Stimulated activated CD8-positive, alpha-beta memory T cell treated with anti-CD3 and anti-CD28 coated beads, Interleukin-12 subunit alpha, Interleukin-12 subunit beta, amount 100 ng/mL, for 24 hours (primary cell): ENCODE results near the gene FTO.

Source experiments
- DNase-seq: peaks from one replicate; pipeline ENCODE4 v3.0.0-alpha.2; 2020; ENCODE audit errors: extremely low read depth

The FTO gene

GRCh38 chr16:54121539-54122295 lies 417.8 kb downstream of the FTO start:
- no peak for DNase-seq

- no peak for DNase-seq
These were observed 419.8 kb downstream of the FTO start for GRCh38 chr16:54123766-54124165.

GRCh38 chr16:54125751-54126655 lies 422.0 kb downstream of the FTO start:
- DNase-seq: no peak

- no peak for DNase-seq
These were observed 423.0 kb downstream of the FTO start for GRCh38 chr16:54126907-54127306.

GRCh38 chr16:54128629-54129234 lies 424.8 kb downstream of the FTO start:
- DNase-seq: no peak

GRCh38 chr16:54129810-54130209 lies 425.9 kb downstream of the FTO start:
- DNase-seq: no peak

- no peak for DNase-seq
These were observed 431.7 kb downstream of the FTO start for GRCh38 chr16:54135361-54136275.

- no peak for DNase-seq
These were observed 432.3 kb downstream of the FTO start for GRCh38 chr16:54136276-54136625.

GRCh38 chr16:54140057-54140787 lies 436.3 kb downstream of the FTO start:
- no peak for DNase-seq

GRCh38 chr16:54140788-54141136 lies 436.8 kb downstream of the FTO start:
- no peak for DNase-seq

GRCh38 chr16:54142787-54143186 lies 438.8 kb downstream of the FTO start:
- no peak for DNase-seq

- no peak for DNase-seq
These were observed 439.5 kb downstream of the FTO start for GRCh38 chr16:54143410-54143809.

GRCh38 chr16:54143934-54144571 lies 440.1 kb downstream of the FTO start:
- DNase-seq: no peak

- no peak for DNase-seq
These were observed 440.6 kb downstream of the FTO start for GRCh38 chr16:54144572-54144947.

- no peak for DNase-seq
These were observed 441.9 kb downstream of the FTO start for GRCh38 chr16:54145881-54146280.

- no peak for DNase-seq
These were observed 445.0 kb downstream of the FTO start for GRCh38 chr16:54148974-54149373.

- no peak for DNase-seq
These were observed 446.9 kb downstream of the FTO start for GRCh38 chr16:54150861-54151260.

GRCh38 chr16:54152362-54153239 lies 448.6 kb downstream of the FTO start:
- no peak for DNase-seq

GRCh38 chr16:54153240-54153934 lies 449.4 kb downstream of the FTO start:
- no peak for DNase-seq
